Gastrocnemius medialis (tissue), 4 donors: ENCODE results near the gene KCNJ5. TPM values are rescaled to one million over a fixed set of nuclear protein-coding genes. Genes with fewer than 3 reads are reported as not detected.

Source experiments
- ATAC-seq, 2 donors: fragments of 150-250 bp; one replicate each; pipeline ENCODE4 v1.9.1; 2016
- DNase-seq, 2 donors: peaks; one replicate each; pipeline ENCODE4 v3.0.0-alpha.2; 2019
- H3K27ac ChIP-seq, 4 donors: fragments of 200-600 bp; sonication (generic); 1 replicate in 1 of 4; 2 replicates in 3 of 4; pipeline ENCODE4 v1.5.1; 2016 to 2018; ENCODE audit warnings: mild to moderate bottlenecking in 2 of 4, moderate library complexity in 1 of 4
- H3K27me3 ChIP-seq, 3 donors: fragments of 200-600 bp; sonication (generic) in 2 of 3; 1 replicate in 1 of 3; 2 replicates in 2 of 3; pipeline versions ENCODE4 v1.5.1 to v1.6.0; 2016 to 2019; ENCODE audit warnings: mild to moderate bottlenecking in 1 of 3, moderate library complexity in 1 of 3
- H3K36me3 ChIP-seq, 2 donors: fragments of 200-600 bp; sonication (generic) in 1 of 2; one replicate each; pipeline ENCODE4 v1.5.1; 2017 to 2018
- H3K4me1 ChIP-seq, 2 donors: fragments of 200-600 bp; sonication (generic) in 1 of 2; one replicate each; pipeline ENCODE4 v1.5.1; 2016 to 2017; ENCODE audit warnings: mild to moderate bottlenecking in 2 of 2
- H3K4me3 ChIP-seq, 4 donors: fragments of 200-600 bp; sonication (generic) in 3 of 4; 1 replicate in 1 of 4; 2 replicates in 3 of 4; pipeline ENCODE4 v1.5.1; 2016 to 2019; ENCODE audit warnings: mild to moderate bottlenecking in 2 of 4
- H3K9me3 ChIP-seq, 3 donors: fragments of 200-600 bp; sonication (generic) in 2 of 3; 1 replicate in 1 of 3; 2 replicates in 2 of 3; pipeline ENCODE4 v1.5.1; 2016 to 2019
- POLR2A ChIP-seq, 2 donors: fragments of 450-650 bp; IDR thresholded peaks; one replicate each; pipeline ENCODE4 v1.6.1; 2017; ENCODE audit warnings: antibody characterized with exemption in 2 of 2, mild to moderate bottlenecking in 2 of 2, moderate library complexity in 2 of 2
- in situ Hi-C, 4 donors: fragments of 200-750 bp; cut with MboI; loops; one replicate each; pipeline versions ENCODE4 v1.15.0 to v1.8.0; 2017; ENCODE audit warnings: low sequenced_read_pairs in 4 of 4
- intact Hi-C: fragments of 100-400 bp; cut with DNase I; formaldehyde crosslinking; loops from one replicate; pipeline ENCODE4 v1.15.1; 2023; ENCODE audit warnings: low total_unique reads
- total RNA-seq, 4 donors: library from RNA; depleted of rRNA; stranded (reverse); fragments of >200 nt; gene quantifications; one replicate each; pipeline versions ENCODE4 v1.1.0 to v1.2.3, GENCODE V29; 2016
- TF ChIP-seq, protein P1 (sequence below), 5 experiments: fragments of 450-650 bp in 3 of 5; fragments of 200-600 bp in 2 of 5; sonication (generic) in 2 of 5; IDR thresholded peaks in 4 of 5; conservative IDR thresholded peaks in 1 of 5; 1 replicate in 4 of 5; 2 replicates in 1 of 5; pipeline ENCODE4 v1.5.1; 2016 to 2019; ENCODE audit warnings: antibody characterized with exemption in 5 of 5, mild to moderate bottlenecking in 3 of 5, moderate library complexity in 3 of 5

KCNJ5 gene
- total RNA-seq, 4 donors from 2014 or later = 0.24 to 0.46 TPM; not detected in 2

DNA sequence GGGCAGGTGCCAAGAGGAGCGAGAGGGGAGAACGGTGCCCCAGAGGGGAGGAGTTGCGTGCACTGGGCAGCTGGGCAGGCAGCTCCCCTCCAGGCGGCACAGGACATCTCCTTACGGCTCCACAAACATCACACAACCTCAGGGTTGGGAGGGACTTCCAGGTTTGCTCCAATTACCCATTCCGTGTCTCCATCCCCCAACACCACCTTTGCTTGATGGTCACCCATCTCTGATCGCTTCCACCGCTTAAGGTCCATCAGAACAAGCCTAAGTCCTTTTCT lies 66.0 kb downstream of the KCNJ5 start:
- no peak overlapping the region for H3K4me3 ChIP-seq
- TF ChIP-seq POLR2A (IDR thresholded peaks at IDR 0.05) = no peak
- TF ChIP-seq, protein P1, sequence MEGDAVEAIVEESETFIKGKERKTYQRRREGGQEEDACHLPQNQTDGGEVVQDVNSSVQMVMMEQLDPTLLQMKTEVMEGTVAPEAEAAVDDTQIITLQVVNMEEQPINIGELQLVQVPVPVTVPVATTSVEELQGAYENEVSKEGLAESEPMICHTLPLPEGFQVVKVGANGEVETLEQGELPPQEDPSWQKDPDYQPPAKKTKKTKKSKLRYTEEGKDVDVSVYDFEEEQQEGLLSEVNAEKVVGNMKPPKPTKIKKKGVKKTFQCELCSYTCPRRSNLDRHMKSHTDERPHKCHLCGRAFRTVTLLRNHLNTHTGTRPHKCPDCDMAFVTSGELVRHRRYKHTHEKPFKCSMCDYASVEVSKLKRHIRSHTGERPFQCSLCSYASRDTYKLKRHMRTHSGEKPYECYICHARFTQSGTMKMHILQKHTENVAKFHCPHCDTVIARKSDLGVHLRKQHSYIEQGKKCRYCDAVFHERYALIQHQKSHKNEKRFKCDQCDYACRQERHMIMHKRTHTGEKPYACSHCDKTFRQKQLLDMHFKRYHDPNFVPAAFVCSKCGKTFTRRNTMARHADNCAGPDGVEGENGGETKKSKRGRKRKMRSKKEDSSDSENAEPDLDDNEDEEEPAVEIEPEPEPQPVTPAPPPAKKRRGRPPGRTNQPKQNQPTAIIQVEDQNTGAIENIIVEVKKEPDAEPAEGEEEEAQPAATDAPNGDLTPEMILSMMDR (IDR thresholded peaks at IDR 0.05 in 4 of 5, conservative IDR thresholded peaks at IDR 0.05 in 1 of 5) = no peak
- intact Hi-C loops = no loop called here
- no peak for DNase-seq
- ATAC-seq = no peak
- H3K36me3 ChIP-seq = no peaks in the 10 kb centered on the region
- H3K27me3 ChIP-seq = no peaks in the 10 kb centered on the region
- no peak overlapping the region for H3K27ac ChIP-seq
- in situ Hi-C loops = loop anchor here in 2 of 4 donors (5.0 to 25.0 kb wide), 2 partner anchors 70 to 795 kb away; no protein-coding TSS in a partner anchor
- H3K4me1 ChIP-seq = no peaks in the 10 kb centered on the region
- no peaks in the 10 kb centered on the region for H3K9me3 ChIP-seq

DNA sequence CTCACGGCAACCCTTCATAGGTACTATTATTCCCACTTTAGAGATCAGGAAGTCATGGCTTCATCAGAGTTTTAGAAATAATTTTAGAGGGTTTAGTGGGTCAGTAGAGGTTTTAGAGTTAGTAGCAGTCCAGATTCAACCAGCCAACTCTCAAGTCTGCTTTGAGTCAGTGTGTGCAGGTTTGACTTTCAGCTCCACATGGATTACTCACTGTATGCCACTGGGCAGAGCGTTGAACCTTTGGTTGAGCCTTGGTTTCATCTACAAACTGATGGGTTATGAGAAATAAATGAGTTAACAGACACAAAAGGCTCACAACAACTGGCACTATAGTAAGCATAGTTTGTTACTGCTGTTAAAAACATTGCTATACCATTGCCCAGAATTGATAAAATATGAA lies 70.5 kb downstream of the KCNJ5 start:
- Histone ChIP-seq H3K36me3 (no peaks in the 10 kb centered on the region), H3K4me3 (no peak overlapping the region), H3K27ac (no peak overlapping the region), H3K9me3 (no peaks in the 10 kb centered on the region), H3K4me1 (no peaks in the 10 kb centered on the region), H3K27me3 (no peaks in the 10 kb centered on the region)
- TF ChIP-seq, protein P1 (IDR thresholded peaks at IDR 0.05 in 4 of 5, conservative IDR thresholded peaks at IDR 0.05 in 1 of 5) = no peak
- no peak for TF ChIP-seq POLR2A (IDR thresholded peaks at IDR 0.05)
- ATAC-seq (no peak), DNase-seq (no peak)
- in situ Hi-C loops (loop anchor here in 1 of 4 donors (25.0 kb wide), 1 partner anchor 799 kb away; no protein-coding TSS in a partner anchor), intact Hi-C loops (no loop called here)

- H3K36me3 ChIP-seq = peaks cover 0 to under 1% of the 10 kb centered on the region in 2 donors
- intact Hi-C loops = no loop called here
These were observed 71.7 kb downstream of the KCNJ5 start for GRCh38 chr11:128962896-128963295.

GRCh38 chr11:128963744-128964325 lies 72.7 kb downstream of the KCNJ5 start:
- H3K27me3 ChIP-seq = no peaks in the 10 kb centered on the region
- H3K4me3 ChIP-seq = no peak overlapping the region
- H3K36me3 ChIP-seq = peaks cover 0 to 9% of the 10 kb centered on the region in 2 donors
- in situ Hi-C loops (loop anchor here in 1 of 4 donors (25.0 kb wide), 1 partner anchor 802 kb away; no protein-coding TSS in a partner anchor), intact Hi-C loops (no loop called here)
- H3K4me1 ChIP-seq = no peaks in the 10 kb centered on the region
- H3K9me3 ChIP-seq = no peaks in the 10 kb centered on the region
- H3K27ac ChIP-seq = no peak overlapping the region
- TF ChIP-seq POLR2A (IDR thresholded peaks at IDR 0.05) = no peak
- TF ChIP-seq, protein P1 (IDR thresholded peaks at IDR 0.05 in 4 of 5, conservative IDR thresholded peaks at IDR 0.05 in 1 of 5) = no peak
- DNase-seq (no peak), ATAC-seq (no peak)

More at GRCh38 chr11:128962896-128963295, 71.7 kb downstream of the KCNJ5 start:
- TF ChIP-seq POLR2A (IDR thresholded peaks at IDR 0.05) = no peak
- TF ChIP-seq, protein P1 (IDR thresholded peaks at IDR 0.05 in 4 of 5, conservative IDR thresholded peaks at IDR 0.05 in 1 of 5) = no peak
- in situ Hi-C loops = loop anchor here in 1 of 4 donors (25.0 kb wide), 1 partner anchor 801 kb away; no protein-coding TSS in a partner anchor
- Histone ChIP-seq H3K9me3 (no peaks in the 10 kb centered on the region), H3K27me3 (no peaks in the 10 kb centered on the region), H3K4me1 (no peaks in the 10 kb centered on the region), H3K4me3 (no peak overlapping the region), H3K27ac (no peak overlapping the region)
- DNase-seq = no peak
- no peak for ATAC-seq
